NAMALWA (cell line): ENCODE measurements around the gene PAM.
A peak's percentile ranks its signal among the peaks of the same experiment; 100 is the strongest.

ENCODE experiments used
- DNase-seq: peaks from one replicate; pipeline ENCODE4 v3.0.0-alpha.2; 2015; ENCODE audit warnings: low spot score

PAM gene

GRCh38 chr5:102754767-102755431, at the start of gene PAM:
Gene PAM (plus strand): TSS chr5:102755305. CDS start chr5:102866196, 110,891 bp downstream.
- DNase-seq: peak; percentile 66

GRCh38 chr5:102711525-102712385, 43.4 kb upstream of the PAM start:
- DNase-seq: no peak

GRCh38 chr5:102713278-102713677, 41.8 kb upstream of the PAM start:
- DNase-seq: no peak

DNA sequence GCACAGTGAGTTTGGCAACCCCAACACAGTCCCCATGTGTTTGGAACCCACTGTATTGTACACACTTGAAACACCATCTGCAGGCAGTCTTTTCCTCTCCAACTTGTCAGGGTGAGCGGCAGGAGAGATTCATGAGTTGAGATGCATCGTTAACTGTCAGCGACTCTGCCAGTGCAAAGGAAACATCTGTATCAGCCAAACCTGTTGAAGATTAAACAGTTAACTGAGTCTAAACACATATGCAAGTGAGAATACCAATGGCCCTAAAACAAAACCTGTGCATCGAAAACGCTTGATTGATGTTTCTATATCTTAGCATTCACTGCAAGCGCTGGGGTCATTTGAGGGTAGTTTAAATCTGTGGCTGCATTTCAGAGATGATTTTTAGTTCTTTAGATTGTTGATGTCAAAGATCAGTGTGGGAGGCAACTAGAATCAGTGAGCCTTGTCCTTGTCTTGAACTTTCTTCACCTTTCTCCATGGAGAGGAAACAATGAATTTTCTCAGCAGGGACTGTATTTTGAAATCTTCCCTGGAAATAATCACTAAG, 41.3 kb upstream of the PAM start:
- no peak for DNase-seq

- no peak for DNase-seq
Measured at GRCh38 chr5:102715082-102715807, 39.9 kb upstream of the PAM start.

DNA sequence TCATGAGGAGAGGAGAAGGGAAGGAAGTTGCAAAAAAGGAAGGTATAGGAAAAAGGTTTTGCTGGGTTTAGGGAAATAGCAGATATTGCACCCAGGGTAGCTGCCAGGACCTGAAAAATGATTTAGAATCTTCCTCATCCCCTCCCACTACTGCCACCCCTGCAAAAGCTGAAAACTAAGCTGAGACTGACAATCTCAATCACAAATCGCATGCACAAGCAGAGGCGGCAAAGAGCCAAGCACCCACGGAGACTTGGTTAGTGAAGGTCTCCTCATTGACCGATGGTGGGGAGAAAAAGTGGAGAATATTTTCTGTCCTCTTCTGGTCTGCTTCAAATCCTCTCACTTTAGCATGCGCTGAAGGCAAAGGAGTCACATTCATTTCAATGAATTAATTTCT, 39.1 kb upstream of the PAM start:
- DNase-seq: no peak

- no peak for DNase-seq
Measured at GRCh38 chr5:102718819-102719218, 36.3 kb upstream of the PAM start.

GRCh38 chr5:102719886-102720285, 35.2 kb upstream of the PAM start:
- no peak for DNase-seq

- DNase-seq: no peak
Measured at GRCh38 chr5:102720969-102721368, 34.1 kb upstream of the PAM start.

DNA sequence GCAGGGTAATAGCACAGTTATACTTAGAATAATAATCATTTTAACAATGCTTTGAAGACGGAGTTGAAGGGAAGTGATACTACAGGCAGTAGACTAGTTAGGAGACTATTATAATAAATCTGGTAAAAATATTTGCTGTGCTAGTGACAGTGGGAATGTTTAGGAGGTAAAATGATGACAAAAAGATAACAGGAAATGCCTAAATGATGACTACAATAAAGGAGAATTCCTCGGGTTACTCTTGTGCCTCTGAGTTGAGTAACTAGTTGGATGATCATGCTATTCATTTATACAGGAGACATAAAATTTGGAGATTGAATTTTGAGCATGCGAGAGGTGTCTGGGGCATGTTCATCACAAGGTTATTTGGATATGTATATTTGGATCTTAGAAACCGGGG, 32.2 kb upstream of the PAM start:
- DNase-seq: no peak

- no peak for DNase-seq
Measured at GRCh38 chr5:102731693-102732092, 23.4 kb upstream of the PAM start.

DNA sequence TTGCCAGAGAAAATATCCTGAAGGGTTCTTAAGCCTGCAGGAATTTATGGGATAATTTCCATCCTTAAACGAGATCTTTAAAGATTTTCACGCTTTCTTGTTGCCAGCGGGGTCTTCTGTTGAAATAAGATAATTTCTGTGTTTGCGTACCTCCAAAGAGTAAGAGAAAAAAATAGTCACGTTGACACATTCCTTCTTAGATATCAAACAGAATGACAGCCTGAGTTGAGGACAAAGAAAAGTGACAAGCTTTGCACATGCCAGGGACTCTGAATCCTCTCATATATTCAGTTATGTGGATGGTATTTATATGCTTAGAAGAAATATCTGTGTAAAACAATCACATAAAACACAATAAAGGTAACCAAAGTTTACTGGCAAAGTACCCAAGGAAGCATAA, 21.6 kb upstream of the PAM start:
- no peak for DNase-seq

GRCh38 chr5:102737161-102737560, 17.9 kb upstream of the PAM start:
- DNase-seq: no peak

- DNase-seq: no peak
Measured at GRCh38 chr5:102737805-102738469, 17.2 kb upstream of the PAM start.

- no peak for DNase-seq
Measured at GRCh38 chr5:102740515-102740914, 14.6 kb upstream of the PAM start.

DNA sequence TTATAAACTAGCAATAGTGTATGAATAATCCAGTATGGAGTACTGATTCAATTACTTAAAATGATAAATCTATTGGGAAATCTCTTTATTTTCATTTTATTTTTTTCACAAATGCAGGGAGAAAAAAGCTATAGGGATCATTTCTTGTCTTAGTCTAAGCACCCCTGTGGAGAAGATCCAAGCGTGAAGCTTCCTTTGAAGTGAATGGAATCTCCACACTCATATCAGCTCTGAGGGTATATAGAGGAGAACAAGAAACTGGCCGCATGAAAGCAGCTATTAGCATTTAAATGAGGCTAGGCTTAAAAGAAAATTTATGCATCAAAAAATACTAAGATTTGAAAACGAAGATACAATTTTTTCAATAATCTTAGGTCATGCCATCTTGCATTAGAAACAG, 12.9 kb upstream of the PAM start:
- no peak for DNase-seq

DNA sequence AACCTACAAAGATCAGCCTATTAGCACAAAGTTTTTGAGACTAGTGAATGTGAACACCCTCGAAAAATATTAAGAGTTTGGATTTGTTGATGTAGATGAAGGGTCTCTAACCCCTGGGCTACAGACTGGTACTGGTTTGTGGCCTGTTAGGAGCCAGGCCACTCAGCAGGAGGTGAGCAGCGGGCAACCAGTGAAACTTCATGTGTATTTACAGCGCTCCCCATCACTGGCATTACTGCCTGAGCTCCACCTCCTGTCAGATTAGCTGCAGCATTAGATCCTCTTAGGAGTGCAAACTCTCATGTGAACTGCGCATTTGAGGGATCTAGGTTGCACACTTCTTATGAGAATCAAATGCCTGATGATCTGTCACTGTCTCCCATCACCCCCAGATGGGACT, 11.2 kb upstream of the PAM start:
- DNase-seq: no peak

DNA sequence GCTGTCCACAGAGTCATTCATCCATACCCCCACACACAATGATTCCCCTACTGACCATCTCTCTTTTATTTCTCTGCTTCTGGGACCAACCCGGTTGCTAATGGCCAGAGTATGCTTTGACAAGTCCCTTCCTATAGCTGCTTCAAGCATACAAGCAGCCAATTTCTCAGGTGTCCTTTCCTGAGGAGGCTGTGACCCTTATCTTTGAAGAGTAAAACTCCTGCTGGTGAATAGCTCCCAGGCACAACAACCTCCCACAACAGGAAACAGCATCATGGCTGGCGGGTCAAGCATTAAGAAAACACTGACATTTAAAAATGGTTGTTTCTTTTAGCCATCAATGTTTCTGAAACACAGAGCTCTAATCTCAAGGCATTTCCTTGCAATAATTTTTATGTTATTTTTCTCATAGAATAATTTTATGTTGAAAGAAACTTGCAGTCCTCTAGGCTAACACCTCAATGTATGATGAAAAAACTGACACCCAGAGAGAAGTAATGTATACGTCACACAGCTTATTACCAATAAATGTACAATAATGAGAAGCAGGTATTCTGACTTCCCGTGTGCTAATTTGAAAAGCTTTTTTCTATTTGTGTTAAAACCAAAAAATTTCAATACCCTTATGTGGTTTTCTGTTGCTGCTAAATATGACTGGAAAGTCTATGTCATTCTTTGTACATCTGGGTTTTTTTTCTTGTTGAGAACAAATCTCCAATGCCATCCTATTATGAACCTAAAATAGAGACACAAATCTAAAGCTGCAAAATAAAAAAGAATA, 7.5 kb upstream of the PAM start:
- no peak for DNase-seq

- no peak for DNase-seq
Measured at GRCh38 chr5:102749416-102750030, 5.6 kb upstream of the PAM start.

DNA sequence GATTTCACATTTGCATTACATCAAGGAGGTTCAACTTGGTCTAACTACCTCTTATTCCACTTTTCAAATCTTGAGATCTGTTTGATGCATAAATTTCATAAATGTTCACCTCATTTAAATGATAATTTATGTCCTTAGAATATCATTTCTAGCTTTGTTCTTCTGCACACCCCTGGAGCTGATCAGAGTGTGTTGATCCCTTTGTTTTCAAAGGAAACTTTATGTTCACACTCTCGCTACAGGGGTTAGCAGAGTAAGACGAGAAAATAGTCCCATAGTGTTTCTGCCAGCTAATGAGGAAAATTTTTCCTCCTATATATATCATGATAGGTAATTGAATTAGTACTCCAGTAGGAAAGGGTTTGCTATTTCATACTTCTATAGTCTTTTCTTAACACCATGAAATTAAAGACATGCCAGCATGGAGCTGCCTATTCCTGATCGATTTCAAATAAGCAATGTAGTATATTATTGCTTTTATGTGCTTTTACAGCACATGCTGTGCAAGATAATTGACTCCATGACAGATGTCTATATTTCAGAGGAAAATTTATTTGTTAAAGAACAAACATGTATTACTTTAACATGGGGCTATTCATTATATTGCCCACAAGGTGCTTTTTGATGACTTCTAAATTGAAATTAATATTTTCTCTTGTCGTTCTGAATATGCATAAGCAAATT, 4.8 kb upstream of the PAM start:
- no peak for DNase-seq
